Endodermal cell (in vitro differentiated cells): ENCODE measurements around the gene KLHL22. TPM values are rescaled to one million over a fixed set of nuclear protein-coding genes. Genes with fewer than 3 reads are reported as not detected.
"Not testable (repeated sequence)": the region's sequence is repeated elsewhere in the genome, so short reads cannot be mapped to it uniquely, and the experiment has no call there.

Experiments used
- DNase-seq: peaks from one replicate; pipeline ENCODE4 v3.0.0-alpha.2; 2017
- H3K27ac ChIP-seq: 2 replicates; pipeline ENCODE4 v1.5.1; 2013; ENCODE audit warnings: mild to moderate bottlenecking, low read depth, low read length, moderate library complexity
- H3K27me3 ChIP-seq: 2 replicates; pipeline ENCODE4 v1.6.1; 2013; ENCODE audit warnings: mild to moderate bottlenecking, low read length, moderate library complexity; ENCODE audit not compliant: insufficient read depth, control insufficient read depth, poor library complexity, severe bottlenecking
- H3K36me3 ChIP-seq: 2 replicates; pipeline ENCODE4 v1.7.0; 2013; ENCODE audit warnings: mild to moderate bottlenecking, low read length, moderate library complexity; ENCODE audit not compliant: control insufficient read depth, insufficient read depth
- H3K4me1 ChIP-seq: one replicate; pipeline ENCODE4 v1.7.0; 2013; ENCODE audit warnings: low read length; ENCODE audit not compliant: control insufficient read depth, insufficient read depth
- H3K4me3 ChIP-seq: 2 replicates; pipeline ENCODE4 v1.5.1; 2013; ENCODE audit warnings: mild to moderate bottlenecking, low read length, moderate library complexity
- H3K9ac ChIP-seq: 2 replicates; pipeline ENCODE4 v1.6.1; 2013; ENCODE audit warnings: mild to moderate bottlenecking, low read length, moderate library complexity; ENCODE audit not compliant: poor library complexity, severe bottlenecking; ENCODE audit errors: extremely low read depth
- H3K9me3 ChIP-seq: 2 replicates; pipeline ENCODE4 v1.6.1; 2013; ENCODE audit warnings: mild to moderate bottlenecking, low read length, moderate library complexity; ENCODE audit not compliant: control insufficient read depth
- H3K27ac Mint-ChIP-seq: 2 replicates; pipeline ENCODE4 v1.8.0; 2020; ENCODE audit warnings: mixed read lengths
- H3K27me3 Mint-ChIP-seq: 2 replicates; pipeline ENCODE4 v1.8.0; 2021; ENCODE audit warnings: mild to moderate bottlenecking, mixed read lengths; ENCODE audit not compliant: insufficient read depth
- H3K36me3 Mint-ChIP-seq: 2 replicates; pipeline ENCODE4 v1.8.0; 2020; ENCODE audit warnings: low read depth, mixed read lengths
- H3K4me1 Mint-ChIP-seq: 2 replicates; pipeline ENCODE4 v1.8.0; 2020; ENCODE audit warnings: mixed read lengths
- H3K4me3 Mint-ChIP-seq: 2 replicates; pipeline ENCODE4 v1.8.0; 2020; ENCODE audit warnings: mild to moderate bottlenecking, moderate library complexity, mixed read lengths
- H3K9me3 Mint-ChIP-seq: 2 replicates; pipeline ENCODE4 v1.8.0; 2020; ENCODE audit warnings: mild to moderate bottlenecking, mixed read lengths
- CTCF ChIP-seq: fragments of 200-600 bp; sonication (generic); conservative IDR thresholded peaks from 2 replicates; pipeline ENCODE4 v1.5.0; 2021; ENCODE audit warnings: antibody characterized with exemption, mild to moderate bottlenecking
- WGBS, 2 experiments: methylation state at CpG; one replicate each; pipeline versions ENCODE4 v1.1.5 to v1.1.7; 2013; ENCODE audit warnings: missing lambda C conversion rate in 2 of 2, mixed read lengths in 1 of 2; ENCODE audit not compliant: insufficient coverage in 1 of 2, insufficient read length in 1 of 2; 5-methylcytosine and 5-hydroxymethylcytosine counted together
- total RNA-seq, 2 donors: library from RNA; stranded (reverse); fragmentation: NEBNext Ultra II Directional in 1 of 2; extraction: Animal tissue kit (Norgen Biotek cat#: 25700) in 1 of 2; gene quantifications; 2 replicates in 1 of 2; 3 replicates in 1 of 2; pipeline ENCODE4 v1.2.1, GENCODE V29; 2021

Gene KLHL22
- total RNA-seq, 2 donors from 2014 or later, result 26.5 to 32.8 TPM

DNA sequence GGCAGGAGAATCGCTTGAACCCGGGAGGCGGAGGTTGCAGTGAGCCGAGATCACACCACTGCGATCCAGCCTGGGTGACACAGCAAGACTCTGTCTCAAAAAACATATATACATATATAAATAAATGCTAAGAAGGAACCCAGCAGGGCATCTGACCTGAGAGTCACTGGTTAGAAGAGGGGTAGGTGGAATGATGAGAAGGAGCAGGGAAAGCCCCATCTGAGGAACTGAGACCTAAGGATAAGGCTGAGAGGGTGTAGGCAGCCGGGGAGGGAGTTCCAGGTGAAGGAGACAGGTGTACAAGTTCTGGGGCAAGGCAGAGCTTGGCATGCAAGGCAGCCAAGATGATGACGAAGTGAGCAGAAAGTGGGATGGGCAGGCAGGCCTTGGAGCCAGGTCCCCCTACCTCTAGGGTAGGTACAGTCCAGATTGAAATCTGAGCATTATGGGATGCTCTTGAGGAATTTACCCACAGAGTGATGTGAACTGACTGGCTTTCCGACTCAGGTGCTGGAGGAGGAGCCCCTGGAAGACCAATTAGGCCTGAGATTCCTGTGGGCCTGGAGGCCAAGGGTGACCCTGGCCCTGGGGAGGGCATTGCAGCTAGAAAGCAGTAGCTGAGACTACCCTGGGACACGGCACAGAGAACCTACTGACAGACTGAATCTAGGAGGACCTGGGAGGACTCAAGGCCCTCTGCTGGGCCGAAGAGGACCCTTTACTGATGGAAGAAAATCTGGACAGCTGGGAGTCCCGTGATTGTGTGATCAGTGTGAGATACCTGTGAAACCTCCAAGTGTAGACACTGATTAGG lies 22.8 kb downstream of the KLHL22 start:
- peaks cover 19% of the 10 kb centered on the region for H3K36me3 Mint-ChIP-seq
- no peak overlapping the region for H3K9ac ChIP-seq
- no peak overlapping the region for H3K4me3 ChIP-seq
- no peak for DNase-seq
- H3K4me1 ChIP-seq, result no peaks in the 10 kb centered on the region
- H3K27ac Mint-ChIP-seq, result no peak overlapping the region
- no peak overlapping the region for H3K27ac ChIP-seq
- no peaks in the 10 kb centered on the region for H3K27me3 ChIP-seq
- H3K9me3 ChIP-seq, result no peaks in the 10 kb centered on the region
- H3K4me1 Mint-ChIP-seq, result no peaks in the 10 kb centered on the region
- 94 to 97% methylated on average over 5 to 11 of the region's 11 CpGs for WGBS, 2 experiments
- no peaks in the 10 kb centered on the region for H3K9me3 Mint-ChIP-seq
- TF ChIP-seq CTCF, result peak; percentile 24
- peaks cover 8% of the 10 kb centered on the region for H3K36me3 ChIP-seq
- no peak overlapping the region for H3K4me3 Mint-ChIP-seq
- no peaks in the 10 kb centered on the region for H3K27me3 Mint-ChIP-seq

DNA sequence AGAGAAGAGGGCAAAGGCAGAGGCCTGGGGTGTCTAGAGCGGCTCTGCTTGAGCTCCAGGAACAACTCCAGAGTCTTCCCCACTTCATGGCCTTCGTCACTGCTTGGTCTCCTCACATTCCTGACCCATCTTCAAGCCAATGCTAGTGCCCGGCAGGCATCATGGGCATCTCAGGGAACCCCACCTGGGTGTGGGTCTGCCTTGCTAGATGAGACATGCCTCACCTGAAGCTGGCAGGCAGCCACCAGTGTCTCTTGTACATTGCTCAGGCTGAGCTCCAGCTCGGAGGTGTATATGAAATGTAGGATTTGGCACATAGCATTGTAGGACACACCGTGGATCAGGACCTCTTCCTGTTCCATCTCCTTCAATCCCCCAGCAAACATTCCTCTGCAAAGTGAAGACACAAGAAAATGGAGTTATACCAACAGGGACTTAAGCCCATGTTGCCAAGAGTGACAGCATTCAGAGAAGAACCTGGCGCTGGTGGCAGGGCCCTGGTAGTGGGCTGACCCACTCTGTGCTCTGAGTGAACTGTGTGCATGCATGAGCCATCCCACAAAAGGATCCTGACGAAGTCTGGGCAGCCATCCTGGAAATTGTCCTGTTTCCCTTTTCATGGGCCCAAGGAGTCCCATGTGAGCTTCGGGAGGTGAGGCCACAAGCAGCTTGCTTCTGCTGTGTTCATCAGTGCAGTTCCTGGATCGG lies 24.3 kb downstream of the KLHL22 start:
- H3K9me3 Mint-ChIP-seq, result no peaks in the 10 kb centered on the region
- no peaks in the 10 kb centered on the region for H3K9me3 ChIP-seq
- H3K36me3 Mint-ChIP-seq, result peaks cover 19% of the 10 kb centered on the region
- no peaks in the 10 kb centered on the region for H3K27me3 ChIP-seq
- WGBS, 2 experiments, result 93 to 98% methylated on average over 6 to 9 of the region's 9 CpGs
- no peak overlapping the region for H3K9ac ChIP-seq
- no peak overlapping the region for H3K27ac ChIP-seq
- TF ChIP-seq CTCF, result no peak
- no peak overlapping the region for H3K4me3 Mint-ChIP-seq
- no peak overlapping the region for H3K27ac Mint-ChIP-seq
- H3K4me1 Mint-ChIP-seq, result no peaks in the 10 kb centered on the region
- H3K36me3 ChIP-seq, result peaks cover 8% of the 10 kb centered on the region
- no peaks in the 10 kb centered on the region for H3K27me3 Mint-ChIP-seq
- H3K4me1 ChIP-seq, result no peaks in the 10 kb centered on the region
- H3K4me3 ChIP-seq, result no peak overlapping the region
- no peak for DNase-seq

- H3K4me3 ChIP-seq, H3K36me3 ChIP-seq, H3K4me1 ChIP-seq, H3K9me3 Mint-ChIP-seq, H3K4me3 Mint-ChIP-seq, H3K9me3 ChIP-seq, H3K27ac Mint-ChIP-seq, H3K27ac ChIP-seq, DNase-seq, H3K27me3 ChIP-seq, H3K4me1 Mint-ChIP-seq, H3K9ac ChIP-seq, H3K27me3 Mint-ChIP-seq: not testable (repeated sequence)
- 100% methylated on average over 1 to 2 of the region's 2 CpGs for WGBS, 2 experiments
- peaks cover 19% of the 10 kb centered on the region for H3K36me3 Mint-ChIP-seq
Observed at GRCh38 chr22:20470525-20470924, 25.1 kb downstream of the KLHL22 start.
